ENCODE data around the gene BTNL8. TPM values are rescaled to one million over a fixed set of nuclear protein-coding genes. Genes with fewer than 3 reads are reported as not detected.

BTNL8 gene, protein sequence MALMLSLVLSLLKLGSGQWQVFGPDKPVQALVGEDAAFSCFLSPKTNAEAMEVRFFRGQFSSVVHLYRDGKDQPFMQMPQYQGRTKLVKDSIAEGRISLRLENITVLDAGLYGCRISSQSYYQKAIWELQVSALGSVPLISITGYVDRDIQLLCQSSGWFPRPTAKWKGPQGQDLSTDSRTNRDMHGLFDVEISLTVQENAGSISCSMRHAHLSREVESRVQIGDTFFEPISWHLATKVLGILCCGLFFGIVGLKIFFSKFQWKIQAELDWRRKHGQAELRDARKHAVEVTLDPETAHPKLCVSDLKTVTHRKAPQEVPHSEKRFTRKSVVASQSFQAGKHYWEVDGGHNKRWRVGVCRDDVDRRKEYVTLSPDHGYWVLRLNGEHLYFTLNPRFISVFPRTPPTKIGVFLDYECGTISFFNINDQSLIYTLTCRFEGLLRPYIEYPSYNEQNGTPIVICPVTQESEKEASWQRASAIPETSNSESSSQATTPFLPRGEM
- 0.96 TPM for total RNA-seq
- long read RNA-seq, result 0 reads

DNA sequence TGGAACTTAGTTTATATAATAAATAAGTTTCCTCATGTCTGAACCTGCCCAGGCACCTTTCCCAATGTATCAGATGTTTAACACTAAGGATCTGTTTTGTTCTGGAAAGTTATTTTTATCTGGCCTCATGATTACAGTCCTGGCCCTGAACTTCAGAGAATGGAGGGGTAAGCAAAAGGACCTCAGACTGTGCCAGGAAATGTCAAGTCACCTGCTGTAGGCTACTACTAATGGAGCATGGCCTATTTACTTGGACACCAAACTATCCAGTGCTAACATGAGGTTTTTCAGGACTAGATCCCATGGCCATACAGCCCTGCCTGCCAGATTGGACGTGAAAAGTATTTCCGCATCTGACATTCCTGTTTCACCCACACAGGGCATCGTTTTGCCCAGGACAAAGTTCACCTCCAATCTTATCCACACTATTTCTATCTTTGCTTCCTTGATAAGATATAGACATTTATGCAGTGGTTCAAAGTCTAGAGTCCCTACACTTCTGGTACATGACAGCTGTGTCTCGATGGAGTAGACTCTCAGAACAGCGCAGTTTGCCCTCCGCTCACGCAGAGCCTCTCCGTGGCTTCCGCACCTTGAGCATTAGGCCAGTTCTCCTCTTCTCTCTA, at the start of gene BTNL8:
BTNL8 (plus strand) TSS at position 539 of the 626 bp plus-strand sequence. CDS start 152 bp downstream, outside the sequence.
- no peak for DNase-seq (ENCODE audit: low spot score)

DNA sequence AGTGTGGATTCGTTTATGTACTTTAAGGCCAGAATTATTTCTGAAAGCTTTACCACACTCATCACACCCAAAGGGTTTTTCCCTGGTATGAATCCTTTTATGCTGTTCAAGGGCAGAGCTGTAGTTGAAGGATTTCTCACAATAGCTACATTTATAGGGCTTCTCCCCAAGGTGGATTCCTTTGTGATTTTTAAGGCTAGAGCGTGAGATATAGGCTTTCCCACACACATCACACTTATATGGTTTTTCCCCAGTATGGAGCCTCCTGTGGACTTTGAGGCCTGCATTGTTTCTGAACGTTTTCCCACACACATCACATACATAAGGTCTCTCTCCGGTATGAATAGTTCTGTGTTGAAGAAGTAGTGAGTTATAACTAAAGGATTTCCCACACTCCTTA, 49.1 kb upstream of the BTNL8 start:
- DNase-seq (ENCODE audit: low spot score), result no peak

DNA sequence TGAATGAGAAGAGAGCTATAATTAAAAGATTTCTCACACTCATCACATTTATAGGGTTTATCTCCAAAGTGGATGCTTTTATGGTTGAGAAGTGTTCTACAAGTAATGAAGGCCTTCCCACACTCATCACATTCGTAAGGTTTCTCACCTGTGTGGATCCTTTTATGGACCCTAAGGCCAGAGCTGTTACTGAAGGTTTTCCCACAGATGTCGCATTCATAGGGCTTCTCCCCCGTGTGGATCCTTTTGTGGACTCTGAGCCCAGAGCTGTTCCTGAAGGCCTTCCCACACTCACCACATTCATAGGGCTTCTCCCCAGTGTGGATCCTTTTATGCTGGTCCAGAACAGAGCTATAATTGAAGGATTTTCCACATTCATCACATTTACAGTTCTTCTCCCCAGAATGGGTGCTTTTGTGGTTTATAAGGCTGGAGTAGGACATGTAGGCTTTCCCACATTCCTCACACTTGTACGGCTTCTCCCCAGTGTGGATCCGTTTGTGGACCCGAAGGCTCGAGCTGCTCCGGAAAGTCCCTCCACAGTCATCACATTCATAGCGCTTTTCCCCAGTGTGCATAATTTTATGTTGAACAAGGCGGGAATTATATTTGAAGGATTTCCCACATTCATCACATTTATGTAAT, 48.4 kb upstream of the BTNL8 start:
- DNase-seq (ENCODE audit: low spot score), result no peak

DNA sequence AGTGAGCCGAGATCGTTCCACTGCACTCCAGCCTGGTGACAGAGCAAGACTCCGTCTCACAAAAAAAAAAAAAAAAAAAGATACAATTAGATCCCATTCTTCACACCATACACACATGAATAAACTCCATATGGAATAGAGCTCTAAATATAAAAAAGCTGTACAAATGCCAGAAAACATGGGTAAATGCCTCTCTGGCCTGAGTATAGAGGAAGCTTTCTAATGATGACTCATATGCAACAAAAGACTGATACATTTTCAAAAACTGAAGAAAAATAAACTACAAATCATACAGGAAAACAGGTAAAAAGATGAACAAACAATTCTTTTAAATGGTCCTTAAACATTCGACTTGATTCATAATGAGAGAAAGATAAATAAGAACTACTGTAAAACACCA, 46.5 kb upstream of the BTNL8 start:
- no peak for DNase-seq (ENCODE audit: low spot score)

DNA sequence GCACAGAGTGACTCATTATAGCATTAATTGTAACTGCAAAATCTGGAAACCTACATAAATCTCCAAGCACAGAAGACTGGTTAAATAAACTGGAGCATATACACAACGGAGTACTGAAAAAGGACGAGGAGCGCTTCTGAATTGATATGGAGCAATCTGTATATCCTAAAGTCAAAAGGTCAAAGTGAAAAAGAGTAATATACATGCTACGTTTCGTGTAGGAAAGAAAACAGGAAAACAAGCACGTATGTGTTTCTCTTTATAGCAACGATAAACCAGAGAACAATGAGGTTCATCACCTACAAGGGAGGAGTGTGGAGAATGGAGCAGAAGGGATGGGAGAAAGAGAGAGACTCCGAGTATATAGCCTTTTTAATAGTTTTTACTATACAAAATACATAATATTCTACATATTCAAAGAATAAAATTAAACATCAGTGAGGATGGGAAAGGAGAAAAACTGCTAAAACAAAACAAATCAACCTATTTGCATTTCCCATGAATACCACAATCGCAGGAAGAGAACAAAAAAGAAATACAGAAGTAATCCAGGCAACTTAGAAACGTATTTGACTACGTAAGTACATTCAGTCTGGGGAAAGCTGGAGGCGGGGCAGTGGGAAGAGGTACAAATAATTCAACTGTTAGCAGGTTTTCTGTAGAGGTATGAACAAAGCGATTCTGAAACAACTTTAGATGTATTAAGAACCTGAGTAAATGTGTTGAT, 45.7 kb upstream of the BTNL8 start:
- no peak for DNase-seq (ENCODE audit: low spot score)

DNA sequence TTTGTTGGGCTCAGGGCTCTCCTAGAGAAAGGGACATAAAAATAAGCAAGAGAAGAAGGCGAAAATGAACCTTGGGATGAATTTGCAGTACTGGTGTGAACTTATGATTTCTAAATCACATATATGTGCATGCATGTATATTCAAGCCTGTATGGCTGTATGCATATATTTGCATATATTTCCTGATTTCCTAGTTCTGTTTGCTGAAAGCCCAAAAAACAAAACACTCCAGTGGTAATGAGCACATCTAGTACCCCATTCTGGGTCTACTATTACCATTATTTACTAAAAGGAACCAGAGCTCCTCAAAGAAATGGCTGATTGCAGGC, 45.1 kb upstream of the BTNL8 start:
- no peak for DNase-seq (ENCODE audit: low spot score)

DNA sequence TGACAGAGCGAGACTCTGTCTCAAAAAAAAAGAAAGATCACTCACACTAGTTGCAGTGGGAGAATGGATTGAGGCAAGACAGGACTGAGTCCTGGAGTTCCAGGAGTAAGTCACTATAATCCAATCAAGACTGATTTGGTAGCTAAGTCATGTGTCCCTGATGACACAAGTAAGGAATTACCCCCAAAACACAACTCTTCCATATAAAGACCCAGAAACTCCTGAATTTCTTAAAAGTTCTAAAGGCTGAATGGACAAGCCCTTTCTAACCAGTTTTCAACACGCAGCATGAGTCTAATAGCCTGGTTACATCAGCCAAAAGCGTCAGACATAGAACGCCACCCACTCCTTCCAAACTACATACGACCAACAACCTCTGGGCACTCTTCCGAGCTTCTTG, 40.4 kb upstream of the BTNL8 start:
- DNase-seq (ENCODE audit: low spot score), result no peak

DNA sequence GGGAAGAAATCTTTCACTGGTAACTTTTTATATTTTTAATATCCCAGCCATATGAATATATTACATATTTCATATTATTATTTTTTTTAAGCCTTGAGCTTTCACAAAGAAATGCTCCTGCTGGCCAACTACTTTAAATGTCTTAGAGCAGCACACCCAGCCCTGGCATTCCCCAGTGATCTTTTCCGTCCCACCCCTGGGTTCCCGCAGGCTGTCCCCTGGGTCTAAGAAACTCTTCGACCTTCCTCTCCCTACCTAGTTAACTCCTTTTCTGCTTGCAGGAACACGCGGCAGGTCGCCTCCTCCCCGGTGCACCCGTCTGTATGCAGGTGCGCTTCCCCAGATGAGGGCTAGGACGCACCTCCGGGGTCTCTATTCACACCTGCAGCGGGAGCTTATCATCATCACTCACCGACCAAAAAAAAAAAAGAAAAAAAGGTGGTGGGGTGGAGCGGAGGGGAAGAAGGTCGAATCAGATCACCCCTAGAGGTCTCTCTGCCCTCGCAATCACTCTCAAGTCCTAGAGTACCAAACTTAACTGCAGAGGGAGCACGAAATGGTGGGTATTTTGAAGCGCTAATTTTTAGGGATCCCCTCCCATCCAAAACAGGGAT, 38.6 kb upstream of the BTNL8 start:
- DNase-seq (ENCODE audit: low spot score), result no peak

DNA sequence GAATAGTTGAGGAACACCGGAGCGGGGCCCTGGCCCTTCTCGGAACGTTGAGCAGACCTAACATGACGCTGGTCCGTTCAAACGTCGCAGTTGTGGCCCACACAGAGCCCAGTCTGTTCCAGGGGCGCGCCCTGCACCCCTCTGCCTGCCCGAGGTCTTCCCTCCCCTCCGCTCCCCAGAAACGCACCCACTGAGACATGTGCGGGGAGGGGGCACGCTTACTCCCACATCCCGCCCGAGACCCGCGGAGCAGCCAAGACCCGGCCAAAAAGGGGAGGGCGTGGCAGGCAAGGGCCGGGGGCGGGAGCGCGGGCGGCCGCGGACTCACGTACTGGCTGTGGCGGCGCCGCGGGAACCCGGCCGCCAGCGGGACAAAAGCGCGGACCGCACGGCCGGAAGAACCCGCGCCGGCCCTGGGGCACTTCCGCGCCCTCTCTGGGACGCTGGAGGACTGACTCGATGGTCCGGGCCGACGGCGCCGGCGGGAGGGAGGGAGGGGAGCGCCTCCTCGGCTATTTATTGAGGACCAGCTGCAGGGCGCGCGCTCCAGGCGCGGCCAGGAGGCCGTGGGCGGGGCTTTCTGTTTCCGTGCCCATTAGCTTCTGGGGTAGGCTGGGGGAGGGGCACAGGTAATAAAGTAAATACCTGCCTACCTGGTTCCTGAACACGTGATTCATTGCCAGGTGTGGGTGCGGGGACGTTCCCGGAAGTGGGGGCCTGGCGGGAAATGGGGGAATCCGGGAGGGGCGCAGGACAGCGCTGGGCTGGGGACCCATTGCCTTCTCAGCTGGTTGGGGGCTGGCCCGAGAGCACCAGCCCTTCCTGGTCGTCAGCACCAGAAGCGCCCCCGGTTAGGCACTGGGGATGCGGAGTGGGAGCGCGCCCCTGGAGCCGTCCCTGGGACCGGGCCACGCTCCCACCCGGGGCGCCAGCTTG, 37.8 kb upstream of the BTNL8 start, which contains the start of gene ZFP62:
ZFP62 (minus strand) TSS at position 390 of the 936 bp plus-strand sequence; CDS start at position 333, 57 bp downstream.
- DNase-seq (ENCODE audit: low spot score), result peak; percentile 97

DNA sequence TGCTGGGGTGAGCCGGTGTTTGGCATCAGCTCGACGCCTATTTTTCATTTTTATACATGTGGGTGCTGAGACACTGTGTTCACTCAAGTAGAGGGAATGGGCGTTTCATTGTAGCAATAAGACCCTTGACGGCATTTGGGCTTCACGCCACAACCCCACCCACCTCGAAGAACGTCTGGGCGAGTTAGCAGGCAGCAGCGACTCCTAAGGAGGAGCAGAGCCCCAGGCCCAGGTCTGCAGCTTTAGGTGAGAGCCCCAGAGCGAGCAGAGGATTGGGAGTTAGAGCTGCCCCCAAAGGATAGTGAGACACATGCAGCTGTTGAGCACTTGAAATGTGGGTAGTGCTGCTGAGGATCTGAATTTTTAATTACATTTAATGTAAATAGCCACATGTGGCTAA, 36.3 kb upstream of the BTNL8 start:
- DNase-seq (ENCODE audit: low spot score), result no peak

DNA sequence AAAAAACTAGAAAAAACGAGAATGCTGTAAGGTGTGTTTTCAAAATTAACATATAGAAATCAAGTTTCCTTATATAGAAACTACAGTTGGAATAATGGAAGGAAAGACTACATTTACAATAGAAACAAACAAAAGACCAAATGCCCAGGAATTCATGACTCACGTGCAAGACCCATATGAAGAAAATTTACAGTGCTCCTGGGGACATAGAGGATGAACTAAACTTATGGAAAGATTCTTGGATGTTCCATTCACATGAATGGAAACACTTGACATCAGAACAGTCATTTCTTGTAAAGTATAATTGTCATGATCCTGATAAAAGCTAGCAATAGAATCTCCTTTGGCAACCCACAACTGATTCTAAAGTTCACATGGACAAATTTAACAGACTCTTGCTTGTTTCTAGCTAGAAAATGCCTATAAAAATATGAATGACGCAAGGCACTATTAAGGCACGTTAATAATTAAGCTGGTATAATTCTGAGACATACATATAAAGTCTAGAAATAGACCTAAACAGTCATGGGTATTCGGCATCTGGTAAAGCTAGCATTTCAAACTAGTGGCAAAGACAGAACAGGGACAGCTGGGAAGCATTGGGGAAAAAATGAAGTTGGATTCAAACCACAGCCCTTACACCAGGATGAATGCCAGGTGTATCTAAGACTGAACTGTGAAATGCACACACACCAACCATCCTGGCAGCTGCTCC, 32.8 kb upstream of the BTNL8 start:
- DNase-seq (ENCODE audit: low spot score), result no peak

DNA sequence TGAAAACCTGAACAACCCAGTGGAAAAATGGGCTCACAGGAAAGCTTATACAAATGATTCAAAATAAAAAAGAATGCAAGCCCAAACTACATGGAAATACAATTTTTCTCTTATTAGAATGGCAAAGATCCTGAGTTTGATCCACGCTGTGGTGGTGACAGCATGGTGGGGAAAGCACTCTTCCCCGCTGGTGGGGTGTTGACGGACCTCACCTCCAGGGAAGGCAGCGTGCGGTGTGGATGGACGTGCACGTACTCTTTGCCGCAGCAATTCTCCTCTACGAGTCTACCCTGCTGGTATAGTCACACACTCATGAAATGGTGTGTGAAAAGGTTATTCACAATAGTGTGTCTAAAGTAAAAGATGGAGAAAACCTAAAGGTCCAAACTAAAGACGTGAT, 32.0 kb upstream of the BTNL8 start:
- DNase-seq (ENCODE audit: low spot score), result no peak

DNA sequence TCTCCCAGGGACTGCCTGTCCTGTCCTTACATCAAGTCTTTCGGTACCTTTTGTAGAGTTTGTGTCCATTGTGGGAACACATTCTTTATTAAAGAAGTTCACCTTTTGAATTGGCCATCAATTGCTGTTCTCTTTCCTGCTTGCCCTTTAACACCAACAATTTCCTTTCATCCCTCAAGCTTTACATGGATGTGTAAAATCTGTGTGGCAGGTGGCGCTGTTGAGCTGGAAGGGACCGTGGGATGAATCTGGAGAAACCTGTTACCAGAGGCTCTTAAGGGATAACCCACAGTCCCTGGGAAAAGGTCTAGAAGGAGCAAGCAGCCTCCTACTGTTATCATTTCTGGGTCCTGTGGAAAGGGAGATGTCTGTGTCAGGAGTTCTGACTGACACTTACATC, 30.0 kb upstream of the BTNL8 start:
- DNase-seq (ENCODE audit: low spot score), result no peak

DNA sequence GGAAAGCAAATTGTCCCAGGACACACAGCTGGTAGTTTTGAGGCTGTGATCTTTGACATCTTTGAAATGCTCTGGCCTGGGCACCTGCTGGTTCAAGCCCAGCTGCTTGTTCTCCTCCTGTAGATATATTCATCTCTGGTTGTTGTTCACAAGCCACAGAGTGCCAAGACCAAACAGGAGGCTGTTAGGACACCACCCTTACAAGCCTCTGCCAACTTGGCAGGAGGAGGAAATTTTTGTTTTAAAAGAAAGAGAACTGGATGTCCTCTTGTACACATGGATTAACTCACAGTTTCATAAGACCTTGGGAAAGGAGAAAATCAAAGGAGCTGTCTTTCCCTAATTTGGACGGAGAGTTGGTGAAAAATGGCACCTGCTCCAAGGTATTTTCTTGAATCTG, 29.4 kb upstream of the BTNL8 start:
- DNase-seq (ENCODE audit: low spot score), result no peak

DNA sequence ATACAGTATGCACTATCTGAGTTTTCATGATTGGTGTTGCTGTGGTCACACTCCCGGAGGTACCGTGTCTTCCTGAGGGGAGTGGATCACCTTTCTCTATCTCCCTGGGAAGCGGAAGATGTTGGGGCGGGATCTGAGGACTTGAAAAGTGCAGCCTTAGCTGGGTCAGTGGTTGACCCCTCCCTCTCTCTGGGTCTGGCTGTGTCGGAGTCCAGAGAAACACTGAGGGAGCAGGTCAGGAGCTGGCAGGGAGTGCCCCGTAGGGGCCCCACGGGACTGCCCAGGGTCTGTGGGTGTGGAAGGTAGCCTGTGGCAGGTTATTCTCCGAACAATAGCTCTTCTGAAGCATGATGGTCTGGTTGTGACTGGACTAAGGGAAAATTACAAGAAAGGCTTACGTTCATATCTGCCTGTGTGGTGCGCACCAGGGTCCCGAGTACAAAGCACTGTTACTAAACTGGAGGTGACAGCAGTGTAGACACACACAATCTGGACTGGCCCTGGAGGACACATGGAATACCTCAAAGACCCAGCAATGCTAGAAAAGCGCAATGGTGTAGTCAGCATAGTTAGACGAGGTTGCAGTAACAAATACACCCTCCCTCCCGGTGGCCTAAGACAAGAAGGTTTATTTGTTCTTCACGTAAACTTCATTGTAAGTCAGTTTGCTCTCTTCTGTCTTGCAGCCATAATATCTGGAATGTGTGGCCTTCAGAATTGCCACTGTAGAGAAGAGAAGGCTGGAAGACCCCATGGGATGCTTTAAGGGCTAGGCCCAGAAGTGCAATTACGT, 28.5 kb upstream of the BTNL8 start:
- no peak for DNase-seq (ENCODE audit: low spot score)

DNA sequence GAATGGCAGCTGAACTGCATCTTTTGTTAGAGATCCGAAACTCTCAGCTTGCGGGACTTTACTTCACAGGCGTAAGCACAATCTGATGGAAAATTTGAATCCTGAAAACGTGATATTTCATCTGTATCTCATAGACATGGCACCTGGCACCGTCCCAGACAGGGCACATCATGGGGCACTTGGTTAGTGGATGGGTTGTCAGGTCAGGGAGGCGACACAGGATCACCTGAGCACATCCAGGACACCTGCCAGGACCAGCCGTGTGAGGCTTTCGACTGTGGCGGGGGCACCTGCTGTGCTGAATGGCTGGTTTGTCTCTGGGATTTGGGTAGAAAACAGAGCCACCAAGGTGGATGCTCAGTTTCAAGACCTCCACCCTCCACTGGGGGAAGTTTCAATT, 26.5 kb upstream of the BTNL8 start:
- no peak for DNase-seq (ENCODE audit: low spot score)

DNA sequence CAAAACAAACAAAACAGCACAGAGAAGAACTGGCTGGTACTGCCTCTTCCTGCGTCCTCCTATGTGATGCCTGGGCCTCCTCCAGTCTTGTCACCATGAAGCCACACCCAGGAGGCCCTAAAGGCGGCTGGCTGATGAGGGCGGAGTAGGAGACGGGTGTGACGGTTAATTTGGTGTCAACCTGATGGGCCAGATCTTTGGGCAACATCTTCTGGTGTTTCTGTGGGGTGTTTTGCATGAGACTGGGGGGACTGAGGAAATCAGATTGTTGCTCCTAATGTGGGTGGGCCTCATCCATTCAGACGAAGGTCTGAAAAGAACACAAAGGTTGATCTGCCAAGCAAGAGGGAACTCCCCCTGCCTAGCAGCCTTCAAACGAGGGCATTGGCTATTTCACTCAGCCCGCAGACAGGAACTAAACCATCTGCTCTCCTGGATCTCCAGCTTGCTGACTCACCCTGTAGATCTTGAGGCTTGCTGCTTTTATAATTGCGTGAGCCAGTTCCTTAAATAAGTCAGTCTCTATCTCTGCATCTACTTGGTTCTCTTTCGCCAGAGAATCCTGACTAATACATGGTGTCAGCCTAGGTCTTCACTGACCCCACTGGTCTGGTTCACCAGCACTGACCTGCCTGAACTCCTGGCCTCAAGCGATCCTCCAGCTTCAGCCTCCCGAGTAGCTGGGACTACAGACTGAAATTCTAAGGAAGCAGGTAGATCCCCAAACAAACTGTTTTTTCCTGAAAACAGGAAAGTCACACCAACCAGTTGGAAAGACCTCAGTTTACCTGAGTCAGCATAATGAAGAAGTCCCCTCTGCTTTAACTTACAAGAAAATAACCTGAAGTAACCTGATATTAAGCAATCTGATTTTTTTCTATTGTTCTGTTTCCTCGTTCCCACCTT, 25.1 kb upstream of the BTNL8 start:
- no peak for DNase-seq (ENCODE audit: low spot score)
